ENCODE data around the gene UNC13B. TPM values are rescaled to one million over a fixed set of nuclear protein-coding genes. Genes with fewer than 3 reads are reported as not detected.
A peak's percentile ranks its signal among the peaks of the same experiment; 100 is the strongest.

The UNC13B gene
- polyA plus RNA-seq, 1 experiment: 13.2 TPM

- TF ChIP-seq CTCF (IDR thresholded peaks at IDR 0.05; ENCODE audit: insufficient read depth, low read depth, low read length): no peak
- Histone ChIP-seq H3K4me3 (ENCODE audit: low read depth, low read length) (no peak overlapping the region), H3K36me3 (ENCODE audit: control insufficient read depth, insufficient read depth, low read length) (no peaks in the 10 kb centered on the region), H3K27me3 (ENCODE audit: control insufficient read depth, insufficient read depth, low read length) (no peaks in the 10 kb centered on the region)
- ChIA-PET CTCF (interaction anchor here (1.8 kb wide), 1 partner anchor 16 kb away, joined by 4 read pairs; no protein-coding TSS in a partner anchor), POLR2A (interaction anchor here (0.7 kb wide), 1 partner anchor 85 kb away, joined by 3 read pairs; no protein-coding TSS in a partner anchor)
- no peak for DNase-seq (ENCODE audit: low read depth)
These were observed 152.1 kb downstream of the UNC13B start for GRCh38 chr9:35313916-35314315.

- H3K27me3 ChIP-seq (ENCODE audit: control insufficient read depth, insufficient read depth, low read length): no peaks in the 10 kb centered on the region
- no peak for TF ChIP-seq CTCF (IDR thresholded peaks at IDR 0.05; ENCODE audit: insufficient read depth, low read depth, low read length)
- ChIA-PET POLR2A (no interaction called here), CTCF (no interaction called here)
- H3K36me3 ChIP-seq (ENCODE audit: control insufficient read depth, insufficient read depth, low read length): no peaks in the 10 kb centered on the region
- DNase-seq (ENCODE audit: low read depth): no peak
- no peak overlapping the region for H3K4me3 ChIP-seq (ENCODE audit: low read depth, low read length)
These were observed 156.9 kb downstream of the UNC13B start for GRCh38 chr9:35318741-35319140.

GRCh38 chr9:35322075-35322885 lies 160.5 kb downstream of the UNC13B start:
- DNase-seq (ENCODE audit: low read depth): no peak
- Histone ChIP-seq H3K36me3 (ENCODE audit: control insufficient read depth, insufficient read depth, low read length) (no peaks in the 10 kb centered on the region), H3K4me3 (ENCODE audit: low read depth, low read length) (no peak overlapping the region), H3K27me3 (ENCODE audit: control insufficient read depth, insufficient read depth, low read length) (no peaks in the 10 kb centered on the region)
- ChIA-PET CTCF (interaction anchor here (0.7 kb wide), 1 partner anchor 217 kb away, joined by 3 read pairs; no protein-coding TSS in a partner anchor), POLR2A (no interaction called here)
- no peak for TF ChIP-seq CTCF (IDR thresholded peaks at IDR 0.05; ENCODE audit: insufficient read depth, low read depth, low read length)

GRCh38 chr9:35324966-35325365 lies 163.2 kb downstream of the UNC13B start:
- TF ChIP-seq CTCF (IDR thresholded peaks at IDR 0.05; ENCODE audit: insufficient read depth, low read depth, low read length): no peak
- no peaks in the 10 kb centered on the region for H3K36me3 ChIP-seq (ENCODE audit: control insufficient read depth, insufficient read depth, low read length)
- CTCF ChIA-PET: interaction anchor here (0.7 to 1.0 kb wide), 2 partner anchors 14 to 47 kb away, joined by 3 read pairs; no protein-coding TSS in a partner anchor
- no peaks in the 10 kb centered on the region for H3K27me3 ChIP-seq (ENCODE audit: control insufficient read depth, insufficient read depth, low read length)
- no peak overlapping the region for H3K4me3 ChIP-seq (ENCODE audit: low read depth, low read length)
- no peak for DNase-seq (ENCODE audit: low read depth)
- POLR2A ChIA-PET: no interaction called here

- Histone ChIP-seq H3K4me3 (ENCODE audit: low read depth, low read length) (no peak overlapping the region), H3K27me3 (ENCODE audit: control insufficient read depth, insufficient read depth, low read length) (no peaks in the 10 kb centered on the region), H3K36me3 (ENCODE audit: control insufficient read depth, insufficient read depth, low read length) (no peaks in the 10 kb centered on the region)
- POLR2A ChIA-PET: interaction anchor here (0.6 to 0.7 kb wide), 2 partner anchors 306 to 398 kb away, joined by 3 to 4 read pairs; no protein-coding TSS in a partner anchor
- DNase-seq (ENCODE audit: low read depth): peak; percentile 39
- no peak for TF ChIP-seq CTCF (IDR thresholded peaks at IDR 0.05; ENCODE audit: insufficient read depth, low read depth, low read length)
- CTCF ChIA-PET: no interaction called here
These were observed 171.7 kb downstream of the UNC13B start for GRCh38 chr9:35333551-35333950.

Measured in BJ (cell line).